GM10847 (cell line): ENCODE results near the gene ZNF77.

Experiments used
- POLR2A ChIP-seq: IDR thresholded peaks from 2 replicates; pipeline ENCODE4 v1.6.1; 2011; ENCODE audit not compliant: insufficient read length; ENCODE audit errors: extremely low read depth

Gene ZNF77

GRCh38 chr19:2896694-2897093, 48.1 kb downstream of the ZNF77 start:
- no peak for TF ChIP-seq POLR2A

DNA sequence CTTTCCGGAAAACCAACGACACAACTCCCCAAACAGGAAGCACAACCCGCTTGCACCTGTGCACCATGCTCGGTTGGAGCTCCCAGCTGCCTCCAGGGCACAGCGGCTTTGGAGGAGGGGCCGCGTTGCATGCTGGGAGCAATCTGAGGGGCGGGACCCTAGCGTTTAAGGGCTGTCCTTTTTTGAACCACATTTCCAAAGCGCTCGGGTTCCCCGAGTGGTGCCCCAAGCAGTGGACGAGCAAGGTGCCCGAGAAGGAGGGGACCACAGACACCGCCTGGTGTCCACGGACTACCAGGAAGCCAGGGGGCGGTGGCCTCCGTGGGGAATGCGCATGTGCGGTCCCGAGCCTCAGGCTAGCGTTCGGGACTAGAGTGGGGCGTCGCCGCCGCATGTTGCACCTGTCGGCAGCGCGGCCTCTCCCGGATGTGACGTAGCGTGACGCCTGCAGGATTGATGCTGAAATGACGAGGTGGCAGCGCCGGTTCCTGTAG, 56.0 kb downstream of the ZNF77 start:
- no peak for TF ChIP-seq POLR2A

GRCh38 chr19:2887391-2887914, 57.3 kb downstream of the ZNF77 start:
- no peak for TF ChIP-seq POLR2A

GRCh38 chr19:2885736-2886135, 59.0 kb downstream of the ZNF77 start:
- TF ChIP-seq POLR2A = no peak

DNA sequence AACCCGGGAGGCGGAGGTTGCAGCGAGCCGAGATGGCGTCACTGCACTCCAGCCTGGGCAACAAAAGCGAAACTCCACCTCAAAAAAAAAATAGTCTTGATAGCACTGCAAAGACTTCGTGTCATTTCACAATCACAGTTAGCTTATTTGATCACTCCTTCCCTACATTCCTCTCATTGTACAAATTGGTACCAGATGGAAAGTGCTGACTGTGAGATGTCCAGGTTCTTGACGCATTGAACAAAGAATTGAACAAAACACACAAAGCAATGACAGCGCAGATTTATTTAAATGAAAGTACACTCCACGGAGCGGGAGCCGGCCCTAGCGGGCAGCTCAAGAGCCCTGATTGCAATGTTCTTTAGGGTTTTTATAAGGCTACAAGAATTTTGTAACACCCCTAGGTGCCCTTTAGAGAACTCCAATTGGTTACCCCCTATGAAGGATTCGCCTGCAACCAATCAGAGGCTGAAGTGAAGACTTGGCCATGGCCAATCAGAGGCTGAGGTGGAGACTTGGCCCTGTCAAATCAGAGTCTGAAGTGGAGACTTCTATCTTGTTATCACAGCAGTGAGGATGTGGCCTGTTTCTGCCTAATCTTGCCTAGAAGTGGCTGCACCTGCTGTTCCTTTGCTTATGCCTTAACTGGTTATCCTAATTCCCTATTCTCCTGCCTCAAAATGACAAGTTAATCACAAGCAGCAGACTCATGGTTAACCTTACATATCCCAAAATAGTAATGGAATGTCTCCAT, 60.9 kb downstream of the ZNF77 start:
- no peak for TF ChIP-seq POLR2A
